Measurements from ENCODE around the gene NAA40. TPM values are rescaled to one million over a fixed set of nuclear protein-coding genes. Genes with fewer than 3 reads are reported as not detected.

NAA40 gene
- total RNA-seq, 1 donor from 2014 or later, result 20.4 TPM

GRCh38 chr11:63908631-63909401, 30.0 kb upstream of the NAA40 start:
- H3K9me3 ChIP-seq, result no peaks in the 10 kb centered on the region

GRCh38 chr11:63909591-63910506, 29.0 kb upstream of the NAA40 start:
- Histone ChIP-seq H3K27me3 (ENCODE audit: low read depth) (no peaks in the 10 kb centered on the region), H3K4me3 (no peak overlapping the region), H3K27ac (no peak overlapping the region), H3K9me3 (no peaks in the 10 kb centered on the region), H3K36me3 (peaks cover 58% of the 10 kb centered on the region), H3K4me1 (peaks cover 6% of the 10 kb centered on the region)
- DNase-seq (no peak), ATAC-seq (peak in 1 of 2 donors; percentile 11)
- intact Hi-C loops (cut with DNase I), result no loop called here
- TF ChIP-seq CTCF (IDR thresholded peaks at IDR 0.05), result no peak

More at GRCh38 chr11:63908631-63909401, 30.0 kb upstream of the NAA40 start:
- Histone ChIP-seq H3K27me3 (ENCODE audit: low read depth) (no peaks in the 10 kb centered on the region), H3K4me1 (peaks cover 6% of the 10 kb centered on the region), H3K27ac (no peak overlapping the region), H3K36me3 (peaks cover 69% of the 10 kb centered on the region), H3K4me3 (no peak overlapping the region)
- ATAC-seq (no peak), DNase-seq (no peak)
- intact Hi-C loops (cut with DNase I), result no loop called here
- no peak for TF ChIP-seq CTCF (IDR thresholded peaks at IDR 0.05)

GRCh38 chr11:63910675-63911074, 28.1 kb upstream of the NAA40 start:
- H3K36me3 ChIP-seq, result peaks cover 50% of the 10 kb centered on the region
- intact Hi-C loops (cut with DNase I), result no loop called here
- H3K27me3 ChIP-seq (ENCODE audit: low read depth), result no peaks in the 10 kb centered on the region
- TF ChIP-seq CTCF (IDR thresholded peaks at IDR 0.05), result no peak
- ATAC-seq, result no peak
- H3K4me1 ChIP-seq, result peaks cover 9% of the 10 kb centered on the region
- H3K27ac ChIP-seq, result no peak overlapping the region
- H3K9me3 ChIP-seq, result no peaks in the 10 kb centered on the region
- H3K4me3 ChIP-seq, result no peak overlapping the region
- DNase-seq, result no peak

- no peaks in the 10 kb centered on the region for H3K27me3 ChIP-seq (ENCODE audit: low read depth)
- no peak overlapping the region for H3K27ac ChIP-seq
- intact Hi-C loops (cut with DNase I), result no loop called here
- peaks cover 44% of the 10 kb centered on the region for H3K36me3 ChIP-seq
- TF ChIP-seq CTCF (IDR thresholded peaks at IDR 0.05), result no peak
- H3K4me1 ChIP-seq, result peaks cover 17% of the 10 kb centered on the region
- ATAC-seq, result no peak
- no peak for DNase-seq
- no peaks in the 10 kb centered on the region for H3K9me3 ChIP-seq
- no peak overlapping the region for H3K4me3 ChIP-seq
Observed at GRCh38 chr11:63911440-63911839, 27.4 kb upstream of the NAA40 start.

GRCh38 chr11:63911876-63912275, 26.9 kb upstream of the NAA40 start:
- Histone ChIP-seq H3K4me1 (peaks cover 18% of the 10 kb centered on the region), H3K27me3 (ENCODE audit: low read depth) (no peaks in the 10 kb centered on the region), H3K4me3 (no peak overlapping the region), H3K9me3 (no peaks in the 10 kb centered on the region), H3K36me3 (peaks cover 39% of the 10 kb centered on the region), H3K27ac (no peak overlapping the region)
- intact Hi-C loops (cut with DNase I), result no loop called here
- no peak for TF ChIP-seq CTCF (IDR thresholded peaks at IDR 0.05)
- no peak for DNase-seq
- ATAC-seq, result no peak

Data from lower lobe of right lung (tissue), 2 donors.